Activated T-helper 17 cell treated with anti-CD3 and anti-CD28 coated beads, Interleukin-2, amount 50 U/mL, for 72 hours (primary cell): ENCODE results near the gene VDR. TPM values are rescaled to one million over a fixed set of nuclear protein-coding genes. Genes with fewer than 3 reads are reported as not detected.

ENCODE experiments used
- ATAC-seq: fragments of 150-1000 bp; cut with Tn5 transposase; replicated peaks from 2 replicates; pipeline ENCODE4 v1.10.0; 2021; ENCODE audit warnings: mild to moderate bottlenecking, moderate library complexity
- H3K27ac Mint-ChIP-seq: one replicate; pipeline ENCODE4 v1.8.0; 2022; ENCODE audit warnings: mixed read lengths
- H3K27me3 Mint-ChIP-seq: one replicate; pipeline ENCODE4 v1.8.0; 2022; ENCODE audit warnings: mixed read lengths
- H3K36me3 Mint-ChIP-seq: one replicate; pipeline ENCODE4 v1.8.0; 2022; ENCODE audit warnings: low read depth, mild to moderate bottlenecking, mixed read lengths
- H3K4me1 Mint-ChIP-seq: one replicate; pipeline ENCODE4 v1.8.0; 2022; ENCODE audit warnings: mixed read lengths
- H3K4me3 Mint-ChIP-seq: one replicate; pipeline ENCODE4 v1.8.0; 2022; ENCODE audit warnings: mild to moderate bottlenecking, mixed read lengths
- H3K9me3 Mint-ChIP-seq: one replicate; pipeline ENCODE4 v1.8.0; 2022; ENCODE audit warnings: mixed read lengths
- total RNA-seq, 2 donors: library from RNA; stranded (reverse); gene quantifications; one replicate each; pipeline ENCODE4 v1.2.3, GENCODE V29; 2022

VDR gene
- total RNA-seq, 2 donors from 2014 or later: 70.9 to 182 TPM

DNA sequence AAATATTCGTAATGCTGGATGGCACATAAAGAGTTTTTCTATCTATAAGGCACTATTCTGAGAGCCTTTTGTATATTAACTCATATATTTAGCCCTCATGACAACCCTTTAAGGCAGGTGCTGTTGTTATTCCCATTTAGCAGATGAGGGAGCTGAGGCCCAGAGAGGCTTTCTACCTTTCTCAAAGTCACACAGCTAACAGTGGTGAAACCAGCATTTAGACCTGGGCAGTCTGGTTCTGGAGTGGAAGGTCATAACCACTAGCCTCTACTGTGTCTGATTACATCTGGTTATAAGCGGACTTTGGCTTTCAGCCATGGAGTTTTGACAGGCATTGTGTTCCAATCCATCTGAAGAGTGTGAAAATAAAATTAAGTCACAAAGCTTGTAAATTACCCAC, 43.9 kb downstream of the VDR start:
- peaks cover 45% of the 10 kb centered on the region for H3K4me1 Mint-ChIP-seq
- H3K27me3 Mint-ChIP-seq: no peaks in the 10 kb centered on the region
- peak overlapping the region; percentile 80 for H3K4me3 Mint-ChIP-seq
- H3K27ac Mint-ChIP-seq: peak overlapping the region; percentile 99
- H3K36me3 Mint-ChIP-seq: peaks cover 100% of the 10 kb centered on the region
- peak; percentile 24 for ATAC-seq
- no peaks in the 10 kb centered on the region for H3K9me3 Mint-ChIP-seq

- peak; percentile 94 for ATAC-seq
- no peaks in the 10 kb centered on the region for H3K9me3 Mint-ChIP-seq
- peaks cover 45% of the 10 kb centered on the region for H3K4me1 Mint-ChIP-seq
- no peaks in the 10 kb centered on the region for H3K27me3 Mint-ChIP-seq
- peak overlapping the region; percentile 99 for H3K27ac Mint-ChIP-seq
- H3K4me3 Mint-ChIP-seq: peak overlapping the region; percentile 80
- peaks cover 100% of the 10 kb centered on the region for H3K36me3 Mint-ChIP-seq
These were observed 44.4 kb downstream of the VDR start for GRCh38 chr12:47860279-47860841.

- H3K9me3 Mint-ChIP-seq: no peaks in the 10 kb centered on the region
- H3K27ac Mint-ChIP-seq: peak overlapping the region; percentile 99
- peaks cover 100% of the 10 kb centered on the region for H3K36me3 Mint-ChIP-seq
- peak overlapping the region; percentile 80 for H3K4me3 Mint-ChIP-seq
- no peaks in the 10 kb centered on the region for H3K27me3 Mint-ChIP-seq
- peaks cover 34% of the 10 kb centered on the region for H3K4me1 Mint-ChIP-seq
- no peak for ATAC-seq
These were observed 46.1 kb downstream of the VDR start for GRCh38 chr12:47858511-47859266.

DNA sequence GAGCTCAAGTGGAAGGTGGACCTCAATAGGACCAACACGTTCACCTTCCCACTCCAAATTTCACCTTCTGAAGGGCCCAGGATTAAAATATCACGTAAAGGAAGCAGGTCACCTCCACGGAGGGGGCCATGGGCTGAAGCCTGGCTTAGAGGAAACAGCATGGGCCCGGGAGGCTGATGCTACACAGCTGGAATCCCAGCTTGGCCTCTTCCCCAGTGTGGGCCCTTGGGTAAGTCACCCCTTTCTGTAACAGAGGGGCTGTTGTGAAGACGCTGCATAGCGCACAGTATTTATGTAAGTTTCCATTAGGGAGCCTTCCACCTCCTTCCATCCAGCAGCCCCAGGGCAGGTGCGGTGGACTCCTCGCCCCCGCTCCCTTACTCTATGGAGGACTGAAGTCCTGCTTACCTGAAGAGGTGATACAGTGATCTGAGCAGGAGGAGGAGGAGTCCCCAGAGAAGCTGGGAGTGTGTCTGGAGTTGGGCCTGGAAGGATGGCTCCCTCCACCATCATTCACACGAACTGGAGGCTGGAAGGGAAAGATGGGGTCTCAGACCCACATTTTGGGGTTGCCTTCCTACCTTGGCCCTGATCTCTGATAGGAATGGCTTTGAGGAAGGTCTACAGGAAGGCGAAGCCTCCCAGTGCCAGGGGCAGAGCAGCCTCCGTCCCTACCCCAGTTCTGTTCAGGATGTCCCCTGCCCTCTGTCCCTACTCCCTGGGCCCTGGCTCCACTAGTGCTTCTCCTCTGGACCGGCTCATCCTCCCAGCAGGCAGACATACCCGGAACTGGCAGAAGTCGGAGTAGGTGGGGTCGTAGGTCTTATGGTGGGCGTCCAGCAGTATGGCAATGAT, 47.8 kb downstream of the VDR start:
- Mint-ChIP-seq H3K4me1 (peaks cover 38% of the 10 kb centered on the region), H3K9me3 (no peaks in the 10 kb centered on the region), H3K27ac (peak overlapping the region; percentile 99), H3K4me3 (no peak overlapping the region), H3K27me3 (no peaks in the 10 kb centered on the region), H3K36me3 (peaks cover 100% of the 10 kb centered on the region)
- ATAC-seq: no peak

- no peak for ATAC-seq
- peaks cover 100% of the 10 kb centered on the region for H3K36me3 Mint-ChIP-seq
- no peaks in the 10 kb centered on the region for H3K9me3 Mint-ChIP-seq
- H3K4me3 Mint-ChIP-seq: no peak overlapping the region
- peaks cover 38% of the 10 kb centered on the region for H3K4me1 Mint-ChIP-seq
- H3K27ac Mint-ChIP-seq: no peak overlapping the region
- no peaks in the 10 kb centered on the region for H3K27me3 Mint-ChIP-seq
These were observed 48.7 kb downstream of the VDR start for GRCh38 chr12:47856094-47856493.

DNA sequence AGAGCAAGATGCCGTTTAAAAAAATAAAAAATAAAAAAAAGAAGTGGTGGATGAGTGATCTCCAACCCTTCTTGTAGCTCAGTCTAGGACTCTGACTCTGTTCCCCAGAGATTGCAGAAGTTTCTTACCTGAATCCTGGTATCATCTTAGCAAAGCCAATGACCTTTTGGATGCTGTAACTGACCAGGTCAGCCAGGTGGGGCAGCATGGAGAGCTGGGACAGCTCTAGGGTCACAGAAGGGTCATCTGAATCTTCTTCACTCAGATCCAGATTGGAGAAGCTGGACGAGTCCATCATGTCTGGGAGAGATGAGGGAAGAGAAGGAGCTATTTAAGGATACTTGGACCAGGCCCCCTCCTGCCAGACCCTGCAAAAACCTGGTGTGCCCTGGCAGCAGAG, 49.3 kb downstream of the VDR start:
- Mint-ChIP-seq H3K27ac (no peak overlapping the region), H3K4me3 (no peak overlapping the region), H3K9me3 (no peaks in the 10 kb centered on the region), H3K27me3 (no peaks in the 10 kb centered on the region), H3K4me1 (peaks cover 34% of the 10 kb centered on the region), H3K36me3 (peaks cover 100% of the 10 kb centered on the region)
- ATAC-seq: no peak

DNA sequence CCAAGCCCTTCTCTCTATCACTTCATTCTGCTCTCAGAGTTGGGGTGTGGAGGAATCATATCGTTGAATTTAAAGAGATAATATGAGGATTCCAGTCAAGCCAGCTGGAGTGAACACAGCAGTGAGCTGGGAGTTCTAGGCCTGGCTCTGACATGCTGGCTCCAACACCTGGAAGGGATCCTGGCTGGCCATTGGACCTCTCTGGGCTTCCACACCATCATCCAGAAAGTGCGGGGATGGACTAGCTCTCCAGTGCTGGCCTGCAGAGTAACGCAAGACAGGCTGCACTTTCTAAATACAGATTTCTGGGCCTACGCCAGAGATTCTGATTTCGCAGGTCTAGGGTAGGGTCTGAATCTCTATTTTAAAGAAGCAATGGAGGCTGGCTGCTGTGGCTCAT, 50.3 kb downstream of the VDR start:
- no peak overlapping the region for H3K27ac Mint-ChIP-seq
- peaks cover 100% of the 10 kb centered on the region for H3K36me3 Mint-ChIP-seq
- no peaks in the 10 kb centered on the region for H3K27me3 Mint-ChIP-seq
- H3K4me1 Mint-ChIP-seq: peaks cover 29% of the 10 kb centered on the region
- no peaks in the 10 kb centered on the region for H3K9me3 Mint-ChIP-seq
- H3K4me3 Mint-ChIP-seq: no peak overlapping the region
- ATAC-seq: no peak

GRCh38 chr12:47852096-47852571, 52.7 kb downstream of the VDR start:
- no peak overlapping the region for H3K27ac Mint-ChIP-seq
- peaks cover 100% of the 10 kb centered on the region for H3K36me3 Mint-ChIP-seq
- H3K4me3 Mint-ChIP-seq: peak overlapping the region; percentile 0
- H3K4me1 Mint-ChIP-seq: peaks cover 20% of the 10 kb centered on the region
- ATAC-seq: no peak
- no peaks in the 10 kb centered on the region for H3K9me3 Mint-ChIP-seq
- no peaks in the 10 kb centered on the region for H3K27me3 Mint-ChIP-seq

DNA sequence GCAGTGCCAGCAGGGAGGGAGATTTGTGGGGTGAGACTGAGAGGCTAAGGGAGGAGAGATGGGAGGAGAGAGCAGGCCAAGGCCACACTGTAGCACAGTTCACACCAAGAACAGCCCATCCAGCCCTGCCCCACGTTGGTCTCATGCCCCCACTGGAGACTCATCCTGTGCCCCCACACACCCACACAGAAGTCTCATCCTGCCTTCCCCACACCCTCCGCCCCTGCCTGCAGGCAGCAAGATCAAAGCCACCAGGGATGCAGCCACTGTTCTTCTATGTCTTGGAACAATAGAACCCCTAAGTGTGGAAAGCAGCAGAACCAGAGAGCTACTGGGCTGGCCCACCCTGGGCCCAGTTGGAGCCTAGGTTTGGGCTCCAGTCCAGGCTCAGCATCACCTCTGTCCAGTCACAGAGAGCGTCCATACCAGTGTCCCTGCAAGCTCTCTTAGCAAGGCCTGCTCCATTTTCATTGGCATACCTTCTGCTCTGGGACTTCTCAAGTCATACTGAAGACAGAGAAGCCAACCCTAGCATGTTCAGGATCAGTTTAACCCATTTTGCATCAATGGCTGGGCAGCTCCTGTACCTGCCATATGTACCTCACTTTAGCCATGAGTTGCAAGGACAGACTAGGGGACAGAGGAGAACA, 53.4 kb downstream of the VDR start:
- no peak for ATAC-seq
- Mint-ChIP-seq H3K36me3 (peaks cover 100% of the 10 kb centered on the region), H3K9me3 (no peaks in the 10 kb centered on the region), H3K27ac (no peak overlapping the region), H3K4me1 (peaks cover 20% of the 10 kb centered on the region), H3K4me3 (peak overlapping the region; percentile 0), H3K27me3 (no peaks in the 10 kb centered on the region)

DNA sequence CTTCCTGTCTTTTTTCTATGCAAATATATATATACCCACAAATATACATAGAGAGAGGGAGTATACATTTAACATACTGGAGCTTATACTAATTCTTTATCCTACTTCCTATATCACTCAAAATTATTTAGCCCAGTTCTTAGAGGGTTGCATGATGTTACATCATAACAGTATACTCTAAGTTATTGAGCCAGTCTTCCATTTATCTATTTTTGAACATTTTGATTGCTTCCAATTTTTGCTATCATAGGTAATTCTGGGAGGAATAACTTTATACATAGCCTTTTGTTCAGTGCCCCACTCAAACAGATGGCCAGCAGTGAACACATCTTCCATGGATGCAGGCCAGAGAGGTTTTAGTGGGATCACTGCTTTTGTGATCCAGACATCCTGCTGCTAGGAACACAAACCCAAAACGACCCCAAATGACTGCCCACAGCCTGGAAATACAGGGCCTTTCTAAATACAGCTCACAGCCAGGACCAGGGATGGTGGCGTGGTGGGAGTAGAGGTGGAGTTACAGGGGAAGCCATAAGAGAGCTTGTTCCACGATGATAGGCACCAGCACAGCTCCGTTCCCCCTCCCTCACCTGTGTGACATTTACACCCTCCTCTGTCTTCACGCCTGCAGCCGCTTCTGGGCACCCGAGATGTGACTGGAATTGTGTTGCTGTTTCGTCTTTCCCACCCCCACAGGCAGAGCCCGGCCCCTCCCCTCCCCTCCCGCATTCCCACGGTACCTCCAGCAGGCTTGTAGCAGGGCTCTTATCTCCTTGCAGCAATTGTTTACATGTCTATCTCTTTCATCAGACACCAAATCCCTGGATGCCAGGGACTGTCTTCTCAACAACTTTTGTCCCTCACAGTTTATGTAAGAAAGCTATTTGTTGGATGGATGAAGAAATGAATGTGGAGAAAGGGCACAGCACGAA, 54.4 kb downstream of the VDR start:
- Mint-ChIP-seq H3K4me3 (no peak overlapping the region), H3K9me3 (no peaks in the 10 kb centered on the region), H3K36me3 (peaks cover 100% of the 10 kb centered on the region), H3K4me1 (peaks cover 20% of the 10 kb centered on the region), H3K27ac (no peak overlapping the region), H3K27me3 (no peaks in the 10 kb centered on the region)
- ATAC-seq: no peak

DNA sequence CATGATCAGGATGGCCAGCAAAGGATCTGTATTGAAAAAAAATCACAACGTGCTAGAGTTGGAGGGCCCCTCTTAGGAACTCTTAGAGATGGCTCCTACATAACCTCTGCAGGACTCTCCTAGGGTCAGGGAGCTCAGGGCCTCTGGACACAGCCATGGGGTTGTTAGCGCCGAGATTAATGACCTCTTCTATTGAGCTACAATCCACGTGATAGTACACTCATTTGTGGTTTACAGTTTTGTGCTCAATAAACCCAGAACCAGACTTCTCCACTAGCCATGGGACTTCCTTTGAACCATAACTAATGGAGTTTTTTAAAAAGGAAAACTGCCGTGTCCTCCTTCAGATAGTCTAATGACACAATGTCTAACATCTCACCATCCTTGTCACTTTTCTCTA, 55.5 kb downstream of the VDR start:
- Mint-ChIP-seq H3K4me1 (peaks cover 25% of the 10 kb centered on the region), H3K9me3 (no peaks in the 10 kb centered on the region), H3K27ac (peak overlapping the region; percentile 69), H3K36me3 (peaks cover 100% of the 10 kb centered on the region), H3K27me3 (no peaks in the 10 kb centered on the region), H3K4me3 (no peak overlapping the region)
- no peak for ATAC-seq

DNA sequence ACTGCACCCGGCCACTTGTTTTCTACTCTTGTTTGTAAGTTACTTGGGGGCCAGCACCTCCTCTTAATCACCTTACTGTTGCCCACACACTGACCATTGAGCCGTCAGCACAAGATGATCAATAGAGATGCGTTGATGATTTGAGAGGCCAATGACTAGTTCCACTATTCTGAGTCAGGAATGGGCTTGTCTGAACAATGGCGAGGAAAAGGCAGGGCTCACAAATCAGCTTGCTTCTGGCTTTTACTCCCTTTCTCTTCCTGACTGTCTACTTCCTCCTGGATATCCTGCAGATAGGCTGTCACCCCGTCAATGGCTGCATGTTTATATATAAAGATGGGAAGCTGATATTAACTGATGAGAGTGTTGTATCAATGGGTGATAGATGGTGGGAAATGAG, 55.9 kb downstream of the VDR start:
- Mint-ChIP-seq H3K4me1 (peaks cover 25% of the 10 kb centered on the region), H3K9me3 (no peaks in the 10 kb centered on the region), H3K27me3 (no peaks in the 10 kb centered on the region), H3K27ac (peak overlapping the region; percentile 69), H3K36me3 (peaks cover 100% of the 10 kb centered on the region), H3K4me3 (no peak overlapping the region)
- ATAC-seq: no peak

GRCh38 chr12:47846294-47846996, 58.3 kb downstream of the VDR start:
- H3K4me3 Mint-ChIP-seq: no peak overlapping the region
- peaks cover 23% of the 10 kb centered on the region for H3K4me1 Mint-ChIP-seq
- no peak for ATAC-seq
- H3K27ac Mint-ChIP-seq: peak overlapping the region; percentile 16
- no peaks in the 10 kb centered on the region for H3K27me3 Mint-ChIP-seq
- no peaks in the 10 kb centered on the region for H3K9me3 Mint-ChIP-seq
- peaks cover 98% of the 10 kb centered on the region for H3K36me3 Mint-ChIP-seq
